Stimulated activated CD4-positive, alpha-beta T cell treated with anti-CD3 and anti-CD28 coated beads, Interleukin-12 subunit alpha, Interleukin-12 subunit beta, amount 100 ng/mL, for 48 hours (primary cell): ENCODE results near the gene KRT80.

Experiments
- DNase-seq, 3 donors: peaks; one replicate each; pipeline ENCODE4 v3.0.0-alpha.2; 2020; ENCODE audit warnings: low read depth in 2 of 3, low spot score in 1 of 3

The KRT80 gene

GRCh38 chr12:52156757-52157565 lies 34.9 kb downstream of the KRT80 start:
- peak; percentile 48 to 70 (median 58) for DNase-seq

DNA sequence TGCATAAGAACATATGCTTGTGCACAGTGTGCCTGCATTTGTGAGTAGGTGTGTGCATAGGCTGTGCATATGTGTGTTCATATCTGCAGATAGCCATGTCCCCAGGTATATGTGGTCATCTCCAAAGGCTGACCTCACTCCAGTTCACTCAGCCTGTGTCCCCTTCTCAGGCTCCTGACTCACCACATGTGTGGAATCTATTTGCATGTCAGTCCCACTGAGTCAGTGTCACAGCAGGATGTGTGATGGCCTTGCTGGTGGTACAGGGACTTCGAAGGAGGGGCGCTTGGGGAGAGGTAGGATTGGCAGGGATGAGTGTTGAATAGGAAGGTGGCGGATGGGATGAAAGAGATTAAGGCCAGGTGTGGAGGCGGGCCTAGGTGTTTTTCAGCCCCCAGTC lies 35.5 kb downstream of the KRT80 start:
- no peak for DNase-seq

- DNase-seq = no peak
These were observed 36.6 kb downstream of the KRT80 start for GRCh38 chr12:52155048-52155868.

DNA sequence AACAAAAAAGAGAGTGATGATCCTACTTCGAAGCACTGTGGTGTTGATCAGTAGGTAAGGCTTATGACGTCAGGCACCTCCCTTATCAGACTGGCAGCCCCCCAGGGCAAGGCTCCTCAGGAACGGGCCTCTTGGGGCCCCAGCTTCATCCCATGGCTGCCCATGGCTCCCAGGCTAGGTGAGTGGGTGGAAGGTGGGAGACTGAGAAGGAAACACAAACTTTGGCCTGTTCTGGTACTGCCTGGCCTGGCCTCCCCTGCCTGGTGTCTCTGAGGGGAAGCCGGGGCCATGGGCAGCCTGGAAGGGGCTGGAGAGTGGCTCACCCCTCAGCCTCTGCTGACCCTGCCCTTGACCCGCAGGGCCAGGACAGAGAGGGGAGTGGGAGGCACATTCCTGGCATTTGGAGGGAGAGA lies 38.9 kb downstream of the KRT80 start:
- DNase-seq = no peak

DNA sequence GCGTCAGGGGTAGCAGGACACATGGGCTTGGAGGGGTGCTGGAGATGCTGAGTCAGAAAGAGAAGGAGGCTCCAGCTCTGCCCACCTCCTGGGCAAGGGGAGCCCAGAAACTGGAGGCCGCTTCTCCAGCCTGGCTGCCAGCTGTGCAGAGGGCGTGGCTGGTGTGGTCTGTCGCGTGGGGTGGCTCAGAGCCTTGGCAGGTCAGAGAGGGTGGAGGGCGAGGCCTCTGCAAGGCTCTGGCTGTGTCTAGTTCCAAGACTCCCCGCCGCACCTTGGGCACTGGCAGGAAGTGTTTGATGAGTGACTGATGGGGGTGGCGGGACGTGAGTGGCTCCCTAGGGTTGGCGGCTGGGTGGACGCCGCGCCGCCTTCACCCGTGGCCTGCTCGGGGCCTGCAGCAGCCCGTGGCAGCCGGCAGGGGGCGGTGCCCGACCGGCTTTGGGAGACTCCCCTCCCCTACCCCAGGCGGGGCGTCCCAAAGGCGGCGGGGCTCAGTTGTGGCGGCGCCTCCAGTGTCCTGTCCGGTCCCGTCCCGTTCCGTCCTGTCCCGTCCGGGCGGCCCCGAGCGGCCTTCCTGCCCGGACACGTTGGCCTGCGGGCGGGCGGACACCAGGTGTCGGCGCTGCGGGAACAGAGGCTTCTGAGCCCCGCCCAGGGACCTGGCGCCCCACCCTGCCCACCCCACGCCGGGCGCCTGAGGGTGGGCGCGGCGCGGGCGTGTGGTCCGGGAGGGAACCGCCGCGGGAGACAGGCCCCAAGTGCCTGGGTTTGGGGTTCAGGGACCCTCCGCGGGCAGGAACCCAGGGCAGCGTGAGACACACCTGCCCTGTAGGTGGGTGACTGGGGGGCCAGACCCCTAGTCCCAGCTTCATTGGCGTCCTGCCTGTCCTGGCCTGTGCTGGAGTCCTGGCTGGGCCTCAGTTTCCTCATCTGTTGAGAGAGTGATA lies 39.7 kb downstream of the KRT80 start:
- peak; percentile 32 to 62 (median 61) for DNase-seq

DNA sequence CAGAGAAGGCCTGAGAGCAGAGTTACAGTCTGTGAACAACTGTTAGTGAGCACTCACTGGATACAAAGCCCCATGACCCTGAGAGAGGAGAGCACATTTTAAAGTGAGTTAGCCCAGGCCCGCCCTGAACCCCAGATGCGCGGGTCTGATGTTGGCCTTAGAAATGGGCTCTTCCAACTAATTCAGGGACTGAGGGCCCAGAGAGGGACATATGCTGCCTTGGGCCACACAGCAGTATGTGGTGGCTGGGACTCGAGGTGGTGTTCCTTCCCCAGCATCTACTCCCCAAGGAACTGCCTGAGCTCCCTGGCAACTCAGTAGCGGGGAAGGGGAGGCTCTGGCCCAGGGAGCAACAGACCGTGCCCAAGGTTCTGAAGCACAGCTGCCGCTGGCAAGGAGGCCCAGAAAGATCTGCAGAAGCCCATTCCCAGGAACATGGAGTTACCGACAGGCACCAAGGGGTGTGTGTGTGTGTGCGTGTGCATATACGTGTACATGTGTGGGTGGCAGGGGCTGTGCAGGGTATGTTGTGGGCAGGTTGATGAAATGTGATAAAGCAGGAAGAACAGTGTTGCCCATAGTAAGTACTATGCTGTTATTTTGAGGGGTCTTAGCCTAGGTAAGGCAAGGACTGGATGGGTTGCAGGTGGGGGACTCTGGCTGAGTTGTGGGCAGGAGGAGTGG lies 40.5 kb downstream of the KRT80 start:
- no peak for DNase-seq

- no peak for DNase-seq
These were observed 42.1 kb downstream of the KRT80 start for GRCh38 chr12:52149651-52150241.

GRCh38 chr12:52149182-52149641 lies 42.6 kb downstream of the KRT80 start:
- DNase-seq = no peak

DNA sequence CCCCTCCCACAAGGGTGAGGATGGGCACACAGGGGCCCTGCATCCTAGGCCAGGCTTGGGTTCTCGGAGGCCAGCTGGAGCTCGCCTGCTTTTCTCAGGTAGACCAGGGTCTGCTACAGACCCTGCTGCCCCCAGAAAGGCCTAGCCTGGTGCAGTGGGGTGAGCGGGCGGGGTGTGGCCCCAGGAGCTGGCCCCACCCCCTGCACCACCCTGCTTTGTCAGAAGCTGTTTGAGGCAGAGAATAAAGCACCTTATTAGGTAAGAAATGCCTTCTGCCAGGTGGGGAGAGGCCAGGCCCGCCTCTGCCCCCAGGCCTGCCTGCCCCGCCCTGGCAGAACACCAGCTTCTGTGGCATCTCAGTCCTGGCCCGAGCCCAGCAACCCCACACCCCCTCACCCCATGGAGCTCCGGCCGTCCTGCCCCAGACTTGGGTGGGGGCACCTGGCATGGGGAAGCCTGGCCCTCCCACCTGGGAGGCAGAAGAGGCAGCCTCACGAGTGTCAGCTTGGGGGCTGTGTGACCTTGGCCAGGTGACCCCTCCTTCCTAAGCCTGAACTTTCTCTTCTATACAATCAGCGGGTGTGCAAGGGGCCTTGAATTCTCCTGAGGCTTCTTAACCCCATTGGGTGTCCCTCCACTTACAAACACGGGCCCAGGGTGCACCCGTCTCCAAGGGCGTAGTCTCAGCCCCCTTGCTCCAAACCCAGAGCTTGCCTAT lies 43.2 kb downstream of the KRT80 start:
- DNase-seq = no peak

DNA sequence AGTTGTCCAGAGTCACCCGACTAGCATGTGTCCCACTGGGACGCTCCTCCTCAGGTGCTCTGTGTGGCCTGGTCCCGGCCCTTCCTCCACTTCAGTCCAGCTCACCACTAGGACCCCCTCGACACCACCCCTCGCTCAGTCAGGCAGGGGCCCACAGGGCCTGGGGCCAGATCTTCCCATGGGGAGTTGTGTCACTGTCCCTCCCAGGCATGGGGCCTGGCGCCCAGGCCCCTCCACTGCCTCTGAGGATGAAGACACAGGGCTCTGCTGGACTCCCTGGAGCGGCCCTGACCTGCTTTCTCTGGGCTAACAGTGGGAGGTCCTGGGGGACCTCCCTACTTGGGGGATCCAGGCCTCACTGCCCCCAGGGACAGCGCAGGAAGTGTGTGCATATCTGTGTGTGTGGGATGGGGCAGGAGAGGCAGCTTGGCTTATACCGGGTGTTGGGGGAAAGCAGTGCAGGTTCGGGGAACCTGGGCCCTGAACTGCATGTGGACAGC lies 43.8 kb downstream of the KRT80 start:
- no peak for DNase-seq

- no peak for DNase-seq
These were observed 44.3 kb downstream of the KRT80 start for GRCh38 chr12:52147367-52147963.

GRCh38 chr12:52146822-52147366 lies 44.9 kb downstream of the KRT80 start:
- DNase-seq = no peak

DNA sequence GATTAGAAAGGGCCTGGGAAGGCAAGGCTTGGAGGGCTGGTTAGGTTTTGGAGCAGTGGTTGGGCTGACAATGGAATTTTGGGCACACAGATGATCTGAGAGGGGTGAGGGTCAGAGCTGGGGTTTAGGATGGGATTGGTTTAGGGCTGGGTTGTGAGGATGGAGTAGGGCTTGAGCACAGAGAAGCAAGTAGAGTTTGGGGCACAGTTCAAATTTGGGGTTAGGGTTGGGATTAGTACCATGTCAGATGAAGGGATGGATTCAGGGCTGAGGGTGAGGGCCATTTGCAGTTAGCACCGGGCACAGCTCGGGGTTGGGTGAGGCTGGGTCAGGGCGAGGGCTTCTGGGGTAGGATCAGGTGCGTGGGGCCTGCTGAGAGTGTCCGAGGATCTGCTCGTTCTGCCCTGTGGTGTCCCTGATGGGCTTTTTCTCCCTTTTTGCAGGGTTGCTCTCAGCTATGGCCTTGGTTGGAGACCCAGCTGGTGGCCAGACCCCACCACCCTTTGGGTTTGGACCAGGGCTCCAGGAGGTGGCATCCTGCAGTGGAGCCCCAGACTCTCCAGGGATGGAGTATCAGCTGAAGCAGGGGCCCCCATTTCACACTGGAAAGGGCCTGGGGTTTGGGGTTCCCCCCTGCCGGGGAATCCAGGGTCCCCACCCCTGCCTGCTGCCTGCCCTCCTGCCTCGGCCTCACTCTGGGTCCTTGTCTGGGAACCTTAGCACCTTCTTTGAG lies 45.6 kb downstream of the KRT80 start:
- DNase-seq = no peak

- DNase-seq = no peak
These were observed 46.4 kb downstream of the KRT80 start for GRCh38 chr12:52145228-52146088.

GRCh38 chr12:52144512-52145227 lies 47.1 kb downstream of the KRT80 start:
- DNase-seq = no peak

DNA sequence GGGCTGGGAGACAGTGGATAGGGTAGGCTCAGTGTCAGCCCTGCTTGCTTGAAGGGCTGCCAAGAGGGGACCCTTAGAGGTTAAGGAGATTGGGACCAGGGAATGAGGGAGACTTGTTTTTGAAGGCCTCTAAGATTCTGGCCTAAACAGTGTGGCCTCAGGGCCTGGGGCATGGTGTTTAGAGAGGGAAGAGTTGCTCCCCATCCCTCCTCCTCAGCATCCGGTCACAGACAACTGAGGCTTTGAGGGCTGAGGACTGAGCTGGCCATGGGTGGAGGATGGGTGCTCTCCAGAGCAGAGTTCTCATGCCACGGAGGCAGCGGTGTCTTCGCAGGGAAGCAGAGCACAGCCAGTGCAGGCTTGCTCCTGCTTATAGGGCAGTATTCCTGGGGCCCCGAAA lies 49.4 kb downstream of the KRT80 start:
- DNase-seq = no peak
